HUES48 (cell line): Measurements from ENCODE around the gene WASHC2C.
"Not testable (repeated sequence)": the region's sequence is repeated elsewhere in the genome, so short reads cannot be mapped to it uniquely, and the experiment has no call there.

Source experiments
- H3K27ac ChIP-seq: one replicate; pipeline ENCODE4 v1.7.0; 2013; ENCODE audit warnings: low read depth, low read length, inconsistent platforms
- H3K27me3 ChIP-seq: 2 replicates; pipeline ENCODE4 v1.6.1; 2013; ENCODE audit warnings: mild to moderate bottlenecking, low read length; ENCODE audit not compliant: control insufficient read depth, insufficient read depth
- H3K36me3 ChIP-seq: 2 replicates; pipeline ENCODE4 v1.6.1; 2013; ENCODE audit warnings: low read length; ENCODE audit not compliant: control insufficient read depth, insufficient read depth
- H3K4me1 ChIP-seq: 2 replicates; pipeline ENCODE4 v1.6.1; 2013; ENCODE audit warnings: mild to moderate bottlenecking, low read length; ENCODE audit not compliant: control insufficient read depth, insufficient read depth
- H3K4me3 ChIP-seq: 2 replicates; pipeline ENCODE4 v1.5.1; 2013; ENCODE audit warnings: mild to moderate bottlenecking, low read depth, low read length
- H3K9ac ChIP-seq: 2 replicates; pipeline ENCODE4 v1.6.1; 2013; ENCODE audit warnings: mild to moderate bottlenecking, low read depth, low read length, moderate library complexity
- H3K9me3 ChIP-seq: 2 replicates; pipeline ENCODE4 v1.6.1; 2013; ENCODE audit warnings: low read length; ENCODE audit not compliant: control insufficient read depth, insufficient read depth

Gene WASHC2C

GRCh38 chr10:45814146-45814545 is 87.1 kb downstream of the WASHC2C start:
- not testable (repeated sequence) for H3K27me3 ChIP-seq, H3K4me3 ChIP-seq, H3K9me3 ChIP-seq, H3K4me1 ChIP-seq, H3K9ac ChIP-seq, H3K36me3 ChIP-seq
- peak overlapping the region; percentile 56 for H3K27ac ChIP-seq

DNA sequence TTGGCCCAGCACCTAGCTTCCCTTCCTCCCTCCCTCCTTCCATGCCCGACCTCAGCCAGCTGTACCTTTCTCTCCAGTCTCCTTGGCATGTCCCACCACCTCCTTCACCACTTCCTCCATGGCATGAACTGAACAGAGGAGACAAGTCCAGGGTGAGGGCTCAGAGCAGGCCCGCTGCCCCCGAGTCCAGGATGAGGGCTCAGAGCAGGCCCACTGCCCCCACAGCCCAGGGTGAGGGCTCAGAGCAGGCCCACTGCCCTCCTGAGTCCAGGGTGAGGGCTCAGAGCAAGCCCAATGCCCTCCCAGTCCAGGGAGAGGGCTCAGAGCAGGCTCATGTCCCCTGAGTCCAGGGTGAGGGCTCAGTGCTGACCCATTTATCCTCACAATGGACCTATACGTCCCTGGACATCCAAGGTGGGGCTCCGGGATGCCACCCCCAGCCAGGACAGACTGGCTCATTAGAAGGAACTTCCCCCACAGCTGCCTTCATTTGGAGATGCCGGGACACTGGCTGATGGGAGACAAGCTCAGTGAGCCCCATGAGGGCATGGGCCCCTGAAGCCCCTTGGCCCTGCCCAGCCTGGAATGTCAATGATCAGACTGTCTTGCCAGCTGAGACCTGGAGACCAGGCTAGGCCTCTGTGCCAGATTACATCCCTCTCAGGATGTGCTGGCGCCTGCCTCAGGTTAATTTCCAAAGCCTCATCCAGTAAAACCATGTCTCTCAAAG is 90.2 kb downstream of the WASHC2C start:
- no peaks in the 10 kb centered on the region for H3K27me3 ChIP-seq
- H3K9me3 ChIP-seq, result no peaks in the 10 kb centered on the region
- H3K4me3 ChIP-seq, result no peak overlapping the region
- no peak overlapping the region for H3K9ac ChIP-seq
- no peaks in the 10 kb centered on the region for H3K4me1 ChIP-seq
- no peak overlapping the region for H3K27ac ChIP-seq
- no peaks in the 10 kb centered on the region for H3K36me3 ChIP-seq

DNA sequence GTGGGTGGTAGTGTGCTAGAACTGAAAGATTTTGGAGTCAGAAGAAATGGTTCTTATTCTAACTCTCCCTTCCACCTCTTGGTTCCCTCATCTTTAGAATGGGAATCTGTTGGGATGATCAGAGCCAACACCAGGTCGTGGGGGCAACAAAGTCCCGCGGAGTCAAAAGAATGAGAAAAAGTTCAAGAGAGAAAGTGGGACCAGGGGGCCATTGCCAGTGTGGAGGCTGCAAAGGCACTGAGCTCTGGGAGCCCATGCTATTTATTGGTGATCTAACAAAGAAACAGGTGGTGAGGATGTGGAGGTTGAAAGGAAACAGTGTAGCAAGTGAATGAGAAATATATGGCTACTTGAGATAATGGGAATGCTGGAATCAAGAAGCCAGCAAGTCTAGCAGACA is 90.8 kb downstream of the WASHC2C start:
- H3K9ac ChIP-seq, result no peak overlapping the region
- no peaks in the 10 kb centered on the region for H3K36me3 ChIP-seq
- no peaks in the 10 kb centered on the region for H3K27me3 ChIP-seq
- H3K9me3 ChIP-seq, result no peaks in the 10 kb centered on the region
- no peak overlapping the region for H3K4me3 ChIP-seq
- no peaks in the 10 kb centered on the region for H3K4me1 ChIP-seq
- no peak overlapping the region for H3K27ac ChIP-seq

- no peaks in the 10 kb centered on the region for H3K4me1 ChIP-seq
- no peak overlapping the region for H3K9ac ChIP-seq
- H3K4me3 ChIP-seq, result no peak overlapping the region
- no peak overlapping the region for H3K27ac ChIP-seq
- H3K9me3 ChIP-seq, result no peaks in the 10 kb centered on the region
- H3K27me3 ChIP-seq, result no peaks in the 10 kb centered on the region
- H3K36me3 ChIP-seq, result no peaks in the 10 kb centered on the region
These were observed 92.5 kb downstream of the WASHC2C start for GRCh38 chr10:45819552-45819951.

DNA sequence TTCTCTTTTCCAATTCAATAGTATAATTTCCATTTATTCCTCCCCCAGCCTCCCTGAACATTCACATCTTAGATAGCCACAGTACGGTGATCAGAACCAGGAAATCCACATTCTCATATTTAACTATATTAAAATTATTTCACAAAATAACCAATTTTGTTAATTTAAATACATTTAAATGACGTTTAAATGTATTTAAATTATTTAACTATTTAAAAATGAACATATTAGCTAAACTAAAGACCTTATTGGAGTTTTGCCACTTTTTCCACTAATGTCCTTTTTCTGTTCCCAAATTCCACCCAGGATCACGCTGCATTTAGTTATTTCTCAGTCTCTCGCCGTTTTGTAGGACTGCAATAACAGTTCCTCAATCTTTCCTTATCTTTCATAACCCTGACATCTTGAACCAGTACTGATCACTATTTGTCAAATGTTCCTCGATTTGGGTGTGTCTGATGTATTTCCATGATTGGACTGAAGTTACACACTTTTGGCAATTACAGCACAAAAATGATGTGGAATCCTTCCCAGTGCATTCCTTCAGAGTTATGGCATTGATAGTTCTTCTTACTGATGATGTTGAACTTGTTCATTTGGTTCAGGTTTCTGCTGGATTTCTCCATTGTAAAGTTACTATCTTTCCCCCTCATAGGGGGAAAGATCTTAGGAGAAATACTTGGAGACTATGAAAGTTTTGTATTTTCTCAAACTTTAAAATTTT is 93.2 kb downstream of the WASHC2C start:
- not testable (repeated sequence) for H3K27ac ChIP-seq, H3K27me3 ChIP-seq, H3K9me3 ChIP-seq, H3K36me3 ChIP-seq, H3K4me1 ChIP-seq, H3K4me3 ChIP-seq, H3K9ac ChIP-seq

DNA sequence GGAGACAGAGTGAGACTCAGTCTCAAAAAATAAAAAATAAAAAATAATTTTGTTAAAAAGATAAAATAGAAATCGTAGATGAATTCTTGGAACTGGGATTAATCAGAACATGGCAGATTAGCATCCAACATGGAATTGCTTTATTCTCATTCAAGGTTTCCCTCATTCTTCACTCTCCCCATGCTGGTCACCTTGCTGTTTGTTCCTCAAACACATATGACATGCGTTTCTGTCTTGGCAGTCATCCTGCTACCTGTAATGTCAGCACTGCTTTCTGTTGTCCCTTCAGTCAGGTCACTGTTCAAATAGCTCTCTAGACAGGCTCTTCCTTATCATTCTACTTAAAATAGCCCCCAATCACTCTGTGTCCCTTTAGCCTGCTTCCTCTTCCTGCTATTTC is 95.9 kb downstream of the WASHC2C start:
- H3K36me3 ChIP-seq, H3K4me1 ChIP-seq, H3K27me3 ChIP-seq, H3K9me3 ChIP-seq, H3K27ac ChIP-seq, H3K9ac ChIP-seq, H3K4me3 ChIP-seq: not testable (repeated sequence)
